ENCODE data around the gene KCNE2. TPM values are rescaled to one million over a fixed set of nuclear protein-coding genes. Genes with fewer than 3 reads are reported as not detected.
A peak's percentile ranks its signal among the peaks of the same experiment; 100 is the strongest.

The KCNE2 gene
- total and polyA plus RNA-seq, 2 experiments from 2014 or later, result 0.28 to 0.55 TPM

DNA sequence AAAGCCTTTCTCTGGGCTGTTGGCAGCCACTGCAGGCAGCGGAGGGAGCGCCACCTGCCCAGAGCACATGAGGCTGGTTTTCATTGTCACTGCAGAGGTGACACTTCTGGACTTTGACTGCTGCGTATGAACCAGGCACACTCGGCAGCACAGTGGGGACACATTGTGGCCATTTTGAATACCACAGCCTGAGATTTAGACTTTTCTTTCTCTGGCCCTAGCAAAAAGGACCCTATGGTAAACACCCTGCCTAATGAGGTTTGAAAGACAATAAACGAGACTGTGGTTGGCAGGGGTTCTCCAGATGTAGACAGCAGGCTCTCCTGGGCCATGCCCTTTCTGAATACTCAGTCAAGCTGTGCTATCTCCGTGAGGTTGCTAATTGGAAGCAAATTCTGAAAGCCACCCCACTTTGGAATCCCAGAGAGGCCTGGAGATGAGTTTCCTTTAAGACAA is 12.0 kb upstream of the KCNE2 start:
- no peaks in the 10 kb centered on the region for H3K36me3 Mint-ChIP-seq (ENCODE audit: low read depth)
- H3K27me3 Mint-ChIP-seq (ENCODE audit: insufficient read depth, low read depth, poor library complexity), result peaks cover 5% of the 10 kb centered on the region
- no peaks in the 10 kb centered on the region for H3K27me3 ChIP-seq (ENCODE audit: insufficient read depth)
- H3K4me2 ChIP-seq, result no peak overlapping the region
- 0 out of 2 replicates have a peak, but pooled peaks cover 1% of the 10 kb centered on the region for H3F3A ChIP-seq (replicated peaks; ENCODE audit: low read depth)
- H3K4me3 Mint-ChIP-seq, result no peak overlapping the region
- ATAC-seq, result peak; percentile 86
- H3K36me3 ChIP-seq (ENCODE audit: insufficient read depth), result no peaks in the 10 kb centered on the region
- peaks cover 6% of the 10 kb centered on the region; the same call in 1 of the 3 replicates for H3K9me3 Mint-ChIP-seq
- no peak overlapping the region for H3K4me3 ChIP-seq
- no peaks in the 10 kb centered on the region for H4K20me1 ChIP-seq (replicated peaks; ENCODE audit: insufficient read depth)
- no peak overlapping the region for H3K27ac Mint-ChIP-seq
- no peak overlapping the region for H3K27ac ChIP-seq (ENCODE audit: low read depth)
- H3K9me2 ChIP-seq (ENCODE audit: insufficient read depth), result no peaks in the 10 kb centered on the region
- DNase-seq (ENCODE audit: low spot score), result peak; percentile 57
- no peaks in the 10 kb centered on the region for H3K79me2 ChIP-seq (replicated peaks; ENCODE audit: insufficient read depth)
- peak; percentile 59 to 73 for TF ChIP-seq CTCF (conservative IDR thresholded peaks at IDR 0.05; ENCODE audit: low read depth in 2 of 2)
- TF ChIP-seq EZH2phosphoT487 (IDR thresholded peaks at IDR 0.05; ENCODE audit: unreplicated experiment), result no peak
- no peaks in the 10 kb centered on the region; the same call in 1 of the 3 replicates for H3K4me1 Mint-ChIP-seq
- H3K4me1 ChIP-seq (ENCODE audit: insufficient read depth), result no peaks in the 10 kb centered on the region
- no peak overlapping the region for H2AFZ ChIP-seq

GRCh38 chr21:34352556-34352955 is 11.2 kb upstream of the KCNE2 start:
- ATAC-seq, result no peak
- no peak overlapping the region for H3K4me2 ChIP-seq
- TF ChIP-seq STAT1 (IDR thresholded peaks at IDR 0.05; ENCODE audit: unreplicated experiment) (no peak), EZH2 (IDR thresholded peaks at IDR 0.05; ENCODE audit: low read depth, unreplicated experiment) (no peak), CTCF (conservative IDR thresholded peaks at IDR 0.05; ENCODE audit: low read depth in 2 of 2) (no peak), POLR2AphosphoS5 (IDR thresholded peaks at IDR 0.05; ENCODE audit: low read depth) (no peak), REST (IDR thresholded peaks at IDR 0.05; ENCODE audit: unreplicated experiment) (no peak), ZNF114 (CRISPR knock-in tag; IDR thresholded peaks at IDR 0.05) (no peak), JUNB (IDR thresholded peaks at IDR 0.05; ENCODE audit: unreplicated experiment) (no peak), ZNF331 (CRISPR knock-in tag; IDR thresholded peaks at IDR 0.05; ENCODE audit: low read depth) (no peak), ETS1 (IDR thresholded peaks at IDR 0.05) (no peak)

More at GRCh38 chr21:34352556-34352955, 11.2 kb upstream of the KCNE2 start:
- H3F3A ChIP-seq (replicated peaks; ENCODE audit: low read depth), result no peaks in the 10 kb centered on the region
- Mint-ChIP-seq H3K4me1 (no peaks in the 10 kb centered on the region; the same call in 1 of the 3 replicates), H3K27ac (no peak overlapping the region), H3K4me3 (no peak overlapping the region), H3K36me3 (ENCODE audit: low read depth) (no peaks in the 10 kb centered on the region), H3K9me3 (peaks cover 6% of the 10 kb centered on the region; the same call in 1 of the 3 replicates), H3K27me3 (ENCODE audit: insufficient read depth, low read depth, poor library complexity) (peaks cover 5% of the 10 kb centered on the region)
- no peaks in the 10 kb centered on the region for H3K4me1 ChIP-seq (ENCODE audit: insufficient read depth)
- DNase-seq (ENCODE audit: low spot score), result no peak
- no peak overlapping the region for H3K4me3 ChIP-seq
- no peaks in the 10 kb centered on the region for H3K27me3 ChIP-seq (ENCODE audit: insufficient read depth)
- H3K36me3 ChIP-seq (ENCODE audit: insufficient read depth), result no peaks in the 10 kb centered on the region
- no peak overlapping the region for H2AFZ ChIP-seq
- H3K79me2 ChIP-seq (replicated peaks; ENCODE audit: insufficient read depth), result no peaks in the 10 kb centered on the region
- no peaks in the 10 kb centered on the region for H4K20me1 ChIP-seq (replicated peaks; ENCODE audit: insufficient read depth)
- H3K9me2 ChIP-seq (ENCODE audit: insufficient read depth), result no peaks in the 10 kb centered on the region
- no peak overlapping the region for H3K27ac ChIP-seq (ENCODE audit: low read depth)

Data from GM23338 (cell line).